ENCODE measurements around the gene TMEM91. TPM values are rescaled to one million over a fixed set of nuclear protein-coding genes. Genes with fewer than 3 reads are reported as not detected.

The TMEM91 gene
- total and polyA plus RNA-seq, 2 of the 13 experiments (the other 11 are each of a cell fraction or from before 2014, with no cell fraction given): 6.3 to 10.3 TPM

- TF ChIP-seq ZBTB14 (CRISPR knock-in tag; IDR thresholded peaks at IDR 0.05) (peak; percentile 67; the same call in 1 of the 2 replicates), ZFP62 (CRISPR knock-in tag; IDR thresholded peaks at IDR 0.05) (no peak), ZNF446 (CRISPR knock-in tag; IDR thresholded peaks at IDR 0.05) (0 out of 2 replicates have a peak, but pooled peaks have one; percentile 13), DMAP1 (CRISPR knock-in tag; IDR thresholded peaks at IDR 0.05) (peak; percentile 97), SP140L (CRISPR knock-in tag; IDR thresholded peaks at IDR 0.05; ENCODE audit: borderline replicate concordance) (no peak), LRRFIP1 (CRISPR knock-in tag; conservative IDR thresholded peaks at IDR 0.05) (no peak), GZF1 (CRISPR knock-in tag; IDR thresholded peaks at IDR 0.05) (no peak), CC2D1A (CRISPR knock-in tag; IDR thresholded peaks at IDR 0.05) (no peak), DDIT3 (CRISPR knock-in tag; IDR thresholded peaks at IDR 0.05) (no peak), ARID3A (IDR thresholded peaks at IDR 0.05; ENCODE audit: low read depth, low read length) (no peak), PREB (CRISPR knock-in tag; IDR thresholded peaks at IDR 0.05) (no peak), HNF1B (CRISPR knock-in tag; IDR thresholded peaks at IDR 0.05) (peak; percentile 88), ZNF589 (CRISPR knock-in tag; conservative IDR thresholded peaks at IDR 0.05) (no peak), RAD51 (IDR thresholded peaks at IDR 0.05; ENCODE audit: borderline replicate concordance) (peak; percentile 42; the same call in 1 of the 2 replicates), KDM5A (IDR thresholded peaks at IDR 0.05; ENCODE audit: borderline replicate concordance, low read length) (peak; percentile 95), SRSF1 (optimal IDR thresholded peaks at IDR 0.05; ENCODE audit: low read depth, low read length) (no peak)
Observed at GRCh38 chr19:41397086-41398049, 21.0 kb downstream of the TMEM91 start, which contains the start of the genes BCKDHA and EXOSC5 (continued).

Data from HepG2 (cell line).